HepG2 (cell line): ENCODE results near the gene NR2C1.

ENCODE experiments used
- ESRRA ChIP-seq: sonication (generic); formaldehyde crosslinking; IDR thresholded peaks from 2 replicates; pipeline ENCODE4 v1.5.1; 2020; ENCODE audit warnings: mild to moderate bottlenecking, low read depth, missing genetic modification reagents
- FOSL1 ChIP-seq: sonication (generic); formaldehyde crosslinking; IDR thresholded peaks from 2 replicates; pipeline ENCODE4 v1.9.0; 2021; ENCODE audit warnings: missing genetic modification reagents, borderline replicate concordance
- KDM5A ChIP-seq: fragments of 200-600 bp; sonication (generic); IDR thresholded peaks from 2 replicates; pipeline ENCODE4 v1.7.0; 2018; ENCODE audit warnings: antibody characterized with exemption, mild to moderate bottlenecking, low read length, borderline replicate concordance
- ZNF263 ChIP-seq: sonication (generic); formaldehyde crosslinking; IDR thresholded peaks from 2 replicates; pipeline ENCODE4 v1.4.0; 2020; ENCODE audit warnings: missing genetic modification reagents

- no peak for TF ChIP-seq KDM5A
- no peak for TF ChIP-seq ESRRA (CRISPR knock-in tag)
- TF ChIP-seq FOSL1 (CRISPR knock-in tag): no peak
- TF ChIP-seq ZNF263 (CRISPR knock-in tag): no peak
Measured at GRCh38 chr12:95089462-95089861, 16.0 kb upstream of the NR2C1 start.
